ENCODE measurements around the gene SHROOM3. TPM values are rescaled to one million over a fixed set of nuclear protein-coding genes. Genes with fewer than 3 reads are reported as not detected.

Gene SHROOM3
- total RNA-seq, 1 donor from 2014 or later = 0.55 TPM

GRCh38 chr4:76544725-76545124 lies 109.7 kb downstream of the SHROOM3 start:
- no peaks in the 10 kb centered on the region for H3K9me3 Mint-ChIP-seq
- no peak overlapping the region for H3K4me3 Mint-ChIP-seq
- ATAC-seq (ENCODE audit: low read depth) (no peak), DNase-seq (no peak)
- intact Hi-C loops (cut with micrococcal nuclease) = no loop called here
- POLR2A ChIA-PET = no interaction called here
- H3K27me3 Mint-ChIP-seq = peaks cover 2% of the 10 kb centered on the region
- CTCF ChIA-PET = no interaction called here
- no peak overlapping the region for H3K27ac Mint-ChIP-seq
- H3K4me1 Mint-ChIP-seq = peaks cover 12% of the 10 kb centered on the region
- TF ChIP-seq CTCF (IDR thresholded peaks at IDR 0.05) = no peak
- no peaks in the 10 kb centered on the region for H3K36me3 Mint-ChIP-seq (ENCODE audit: low read depth)

GRCh38 chr4:76545226-76545884 lies 110.3 kb downstream of the SHROOM3 start:
- DNase-seq (no peak), ATAC-seq (ENCODE audit: low read depth) (peak; percentile 28)
- Mint-ChIP-seq H3K27ac (no peak overlapping the region), H3K36me3 (ENCODE audit: low read depth) (no peaks in the 10 kb centered on the region), H3K9me3 (no peaks in the 10 kb centered on the region), H3K4me3 (no peak overlapping the region), H3K27me3 (peaks cover 2% of the 10 kb centered on the region), H3K4me1 (peaks cover 12% of the 10 kb centered on the region)
- intact Hi-C loops (cut with micrococcal nuclease) = no loop called here
- CTCF ChIA-PET = no interaction called here
- POLR2A ChIA-PET = no interaction called here
- TF ChIP-seq CTCF (IDR thresholded peaks at IDR 0.05) = no peak

GRCh38 chr4:76546327-76546726 lies 111.3 kb downstream of the SHROOM3 start:
- no peak overlapping the region for H3K27ac Mint-ChIP-seq
- CTCF ChIA-PET = no interaction called here
- H3K9me3 Mint-ChIP-seq = no peaks in the 10 kb centered on the region
- no peak for TF ChIP-seq CTCF (IDR thresholded peaks at IDR 0.05)
- no peak for DNase-seq
- no peak overlapping the region for H3K4me3 Mint-ChIP-seq
- no peaks in the 10 kb centered on the region for H3K36me3 Mint-ChIP-seq (ENCODE audit: low read depth)
- POLR2A ChIA-PET = no interaction called here
- ATAC-seq (ENCODE audit: low read depth) = no peak
- peaks cover 12% of the 10 kb centered on the region for H3K4me1 Mint-ChIP-seq
- intact Hi-C loops (cut with micrococcal nuclease) = no loop called here
- H3K27me3 Mint-ChIP-seq = peaks cover 2% of the 10 kb centered on the region

GRCh38 chr4:76546759-76547742 lies 112.0 kb downstream of the SHROOM3 start:
- no peak for DNase-seq
- Mint-ChIP-seq H3K27me3 (peaks cover 2% of the 10 kb centered on the region), H3K9me3 (no peaks in the 10 kb centered on the region), H3K4me1 (peaks cover 12% of the 10 kb centered on the region), H3K36me3 (ENCODE audit: low read depth) (no peaks in the 10 kb centered on the region), H3K27ac (no peak overlapping the region), H3K4me3 (no peak overlapping the region)
- ChIA-PET CTCF (no interaction called here), POLR2A (no interaction called here)
- intact Hi-C loops (cut with micrococcal nuclease) = no loop called here
- ATAC-seq (ENCODE audit: low read depth) = no peak
- no peak for TF ChIP-seq CTCF (IDR thresholded peaks at IDR 0.05)

GRCh38 chr4:76548704-76549103 lies 113.7 kb downstream of the SHROOM3 start:
- H3K9me3 Mint-ChIP-seq = no peaks in the 10 kb centered on the region
- TF ChIP-seq CTCF (IDR thresholded peaks at IDR 0.05) = no peak
- no peak overlapping the region for H3K27ac Mint-ChIP-seq
- DNase-seq (no peak), ATAC-seq (ENCODE audit: low read depth) (no peak)
- H3K36me3 Mint-ChIP-seq (ENCODE audit: low read depth) = no peaks in the 10 kb centered on the region
- H3K27me3 Mint-ChIP-seq = peaks cover 2% of the 10 kb centered on the region
- intact Hi-C loops (cut with micrococcal nuclease) = no loop called here
- H3K4me1 Mint-ChIP-seq = peaks cover 11% of the 10 kb centered on the region
- ChIA-PET CTCF (no interaction called here), POLR2A (no interaction called here)
- no peak overlapping the region for H3K4me3 Mint-ChIP-seq

All from activated B cell treated with CpG ODN at 0.5 μM for 24 hours (primary cell).